ENCODE measurements around the gene NR1D2. TPM values are rescaled to one million over a fixed set of nuclear protein-coding genes. Genes with fewer than 3 reads are reported as not detected.

NR1D2 gene
- total RNA-seq, 1 experiment from 2014 or later = 24.0 TPM

DNA sequence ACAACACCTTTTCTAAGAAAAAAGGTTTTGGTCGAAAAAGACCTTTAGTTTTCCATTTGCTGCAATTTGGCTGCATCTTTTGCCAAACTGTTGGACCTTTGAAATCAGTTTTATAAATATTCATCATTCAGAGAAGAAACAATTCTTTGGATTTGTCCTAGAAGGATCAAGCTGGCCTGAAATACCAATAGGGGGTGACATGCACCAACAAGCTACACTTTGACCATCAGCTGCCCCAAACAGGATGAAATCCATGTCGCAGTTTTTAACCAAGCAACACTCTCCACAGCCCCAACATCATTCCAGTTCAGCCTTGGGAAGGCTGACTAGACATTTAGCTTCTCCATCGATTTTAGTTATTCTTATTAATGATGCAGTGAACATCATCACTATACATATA, 18.4 kb upstream of the NR1D2 start:
- TF ChIP-seq, protein P1, sequence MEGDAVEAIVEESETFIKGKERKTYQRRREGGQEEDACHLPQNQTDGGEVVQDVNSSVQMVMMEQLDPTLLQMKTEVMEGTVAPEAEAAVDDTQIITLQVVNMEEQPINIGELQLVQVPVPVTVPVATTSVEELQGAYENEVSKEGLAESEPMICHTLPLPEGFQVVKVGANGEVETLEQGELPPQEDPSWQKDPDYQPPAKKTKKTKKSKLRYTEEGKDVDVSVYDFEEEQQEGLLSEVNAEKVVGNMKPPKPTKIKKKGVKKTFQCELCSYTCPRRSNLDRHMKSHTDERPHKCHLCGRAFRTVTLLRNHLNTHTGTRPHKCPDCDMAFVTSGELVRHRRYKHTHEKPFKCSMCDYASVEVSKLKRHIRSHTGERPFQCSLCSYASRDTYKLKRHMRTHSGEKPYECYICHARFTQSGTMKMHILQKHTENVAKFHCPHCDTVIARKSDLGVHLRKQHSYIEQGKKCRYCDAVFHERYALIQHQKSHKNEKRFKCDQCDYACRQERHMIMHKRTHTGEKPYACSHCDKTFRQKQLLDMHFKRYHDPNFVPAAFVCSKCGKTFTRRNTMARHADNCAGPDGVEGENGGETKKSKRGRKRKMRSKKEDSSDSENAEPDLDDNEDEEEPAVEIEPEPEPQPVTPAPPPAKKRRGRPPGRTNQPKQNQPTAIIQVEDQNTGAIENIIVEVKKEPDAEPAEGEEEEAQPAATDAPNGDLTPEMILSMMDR (conservative IDR thresholded peaks at IDR 0.05) = peak; percentile 23; the same call in 2 of the 3 replicates
- H3K36me3 Mint-ChIP-seq (ENCODE audit: insufficient read depth in 1 of 3, low read depth in 3 of 3) = 0 out of 7 replicates have a peak, but pooled peaks cover 0 to under 1% (median 0%) of the 10 kb centered on the region in 3 experiments
- no CpG with 5 or more reads among the region's 3 CpGs for WGBS (ENCODE audit: extremely low coverage, insufficient read length, low lambda C conversion rate)

More for the DNA sequence above, 18.4 kb upstream of the NR1D2 start:
- Histone ChIP-seq H2BK15ac (ENCODE audit: low read depth, low read length) (no peak overlapping the region), H3K23ac (ENCODE audit: insufficient read length, low read depth, low read length) (no peak overlapping the region), H2AK5ac (ENCODE audit: insufficient read length, low read length) (no peak overlapping the region), H4K91ac (ENCODE audit: insufficient read length, low read depth, low read length) (no peak overlapping the region), H2BK12ac (ENCODE audit: insufficient read length, low read depth, low read length) (no peak overlapping the region), H2BK5ac (ENCODE audit: insufficient read length, low read length) (no peak overlapping the region), H3K9ac (ENCODE audit: extremely low read depth, insufficient read length, low read length) (no peak overlapping the region), H3K4me2 (ENCODE audit: insufficient read depth, insufficient read length, low read length) (no peak overlapping the region), H3K9me3 (ENCODE audit: control insufficient read depth, low read depth, low read length) (no peaks in the 10 kb centered on the region), H3K56ac (ENCODE audit: insufficient read length, low read depth, low read length) (no peak overlapping the region), H2AFZ (ENCODE audit: low read length) (no peak overlapping the region), H3K79me2 (ENCODE audit: insufficient read depth, low read length) (no peaks in the 10 kb centered on the region), H3K4me1 (ENCODE audit: insufficient read depth, low read length) (no peaks in the 10 kb centered on the region; the same call in 1 of the 2 replicates), H3K4ac (ENCODE audit: low read depth, low read length) (no peak overlapping the region), H2BK120ac (ENCODE audit: low read depth, low read length, poor library complexity, severe bottlenecking) (no peak overlapping the region), H3K14ac (ENCODE audit: insufficient read depth, low read length) (no peak overlapping the region), H4K8ac (replicated peaks; ENCODE audit: insufficient read length, low read depth, low read length) (no peak overlapping the region), H3K27ac (ENCODE audit: insufficient read length, low read depth, low read length) (no peak overlapping the region), H3T11ph (ENCODE audit: low read length) (no peak overlapping the region), H3K79me1 (ENCODE audit: insufficient read depth, low read depth, low read length, poor library complexity, severe bottlenecking) (no peaks in the 10 kb centered on the region), H3K18ac (ENCODE audit: insufficient read length, low read depth, low read length) (no peak overlapping the region), H3K27me3 (ENCODE audit: insufficient read depth, low read length) (no peaks in the 10 kb centered on the region), H3K23me2 (ENCODE audit: insufficient read length, low read depth, low read length, poor library complexity, severe bottlenecking) (no peaks in the 10 kb centered on the region), H2BK20ac (ENCODE audit: low read depth, low read length, poor library complexity, severe bottlenecking) (no peak overlapping the region), H4K5ac (ENCODE audit: insufficient read length, low read depth, low read length) (no peak overlapping the region), H4K20me1 (ENCODE audit: control insufficient read depth, insufficient read depth, insufficient read length) (no peaks in the 10 kb centered on the region)
- Mint-ChIP-seq H3K4me3 (no peak overlapping the region), H3K27me3 (ENCODE audit: low read depth) (no peaks in the 10 kb centered on the region), H3K27ac (no peak overlapping the region), H3K4me1 (peaks cover 11 to 12% of the 10 kb centered on the region in 2 experiments), H3K9me3 (no peaks in the 10 kb centered on the region)
- DNase-seq = no peak
